Measurements from ENCODE around the gene SCAMP4. TPM values are rescaled to one million over a fixed set of nuclear protein-coding genes. Genes with fewer than 3 reads are reported as not detected.
A peak's percentile ranks its signal among the peaks of the same experiment; 100 is the strongest.

SCAMP4 gene
- total and polyA plus RNA-seq, 9 of the 15 experiments (the other 6 are each of a cell fraction or from before 2014, with no cell fraction given): 0.81 to 45.9 (median 12.8) TPM

GRCh38 chr19:1863638-1864479 is 41.3 kb upstream of the SCAMP4 start (continued):
- peak; percentile 25; the same call in 1 of the 2 replicates for TF ChIP-seq JUND (IDR thresholded peaks at IDR 0.05; ENCODE audit: borderline replicate concordance, low read depth, low read length)
- peak; percentile 6; the same call in 1 of the 3 replicates for TF ChIP-seq JUND (tag; IDR thresholded peaks at IDR 0.05; ENCODE audit: borderline replicate concordance, low read depth, low read length)
- no peak for TF ChIP-seq KAT7 (CRISPR knock-in tag; IDR thresholded peaks at IDR 0.05; ENCODE audit: borderline replicate concordance)
- TF ChIP-seq ZFP1 (CRISPR knock-in tag; IDR thresholded peaks at IDR 0.05): no peak
- TF ChIP-seq SMARCA5 (IDR thresholded peaks at IDR 0.05): no peak
- TF ChIP-seq MEIS2 (IDR thresholded peaks at IDR 0.05; ENCODE audit: partially characterized antibody): no peak
- no peak; the same call in 1 of the 2 replicates for TF ChIP-seq PML (IDR thresholded peaks at IDR 0.05; ENCODE audit: low read length)
- no peak for TF ChIP-seq SIX5 (IDR thresholded peaks at IDR 0.05; ENCODE audit: borderline replicate concordance in 1 of 2, insufficient read depth in 1 of 2, low read depth in 1 of 2, low read length in 2 of 2)
- TF ChIP-seq ZEB2 (IDR thresholded peaks at IDR 0.05): no peak
- TF ChIP-seq FOXJ3 (CRISPR knock-in tag; IDR thresholded peaks at IDR 0.05): no peak
- no peak for TF ChIP-seq MTF1 (CRISPR knock-in tag; IDR thresholded peaks at IDR 0.05; ENCODE audit: borderline replicate concordance)
- 0 out of 4 replicates have a peak, but pooled peaks of 1 of the 2 experiments have one; percentile 8 for TF ChIP-seq UBTF (IDR thresholded peaks at IDR 0.05; ENCODE audit: borderline replicate concordance in 1 of 2, low read depth in 2 of 2, low read length in 2 of 2)
- no peak for TF ChIP-seq PTTG1 (tag; IDR thresholded peaks at IDR 0.05; ENCODE audit: low read depth)
- TF ChIP-seq ETS1 (conservative IDR thresholded peaks at IDR 0.05; ENCODE audit: control insufficient read depth, low read depth, low read length): peak; percentile 87
- no peak for TF ChIP-seq GTF3C2 (IDR thresholded peaks at IDR 0.05; ENCODE audit: borderline replicate concordance, extremely low read depth, insufficient read length)
- no peak for TF ChIP-seq BDP1 (IDR thresholded peaks at IDR 0.05; ENCODE audit: insufficient read depth, insufficient read length)
- TF ChIP-seq NFYB (IDR thresholded peaks at IDR 0.05; ENCODE audit: extremely low read depth, insufficient read length): no peak
- no peak for TF ChIP-seq TARDBP (IDR thresholded peaks at IDR 0.05)
- TF ChIP-seq CHD2 (IDR thresholded peaks at IDR 0.05; ENCODE audit: low read depth, low read length): no peak; the same call in 1 of the 2 replicates
- no peak for TF ChIP-seq ZNF511 (CRISPR knock-in tag; IDR thresholded peaks at IDR 0.05)
- TF ChIP-seq ZNF174 (CRISPR knock-in tag; IDR thresholded peaks at IDR 0.05): no peak

Measured in K562 (cell line).